ENCODE results near the gene GPR183. TPM values are rescaled to one million over a fixed set of nuclear protein-coding genes. Genes with fewer than 3 reads are reported as not detected.

GPR183 gene
- total RNA-seq, 1 experiment from 2014 or later = 0.11 TPM

- Histone ChIP-seq H3K36me3 (ENCODE audit: insufficient read depth, low read length) (peaks cover 2% of the 10 kb centered on the region; the same call in 1 of the 2 replicates), H3K27me3 (ENCODE audit: low read length) (no peaks in the 10 kb centered on the region), H3K9me3 (ENCODE audit: low read length) (no peaks in the 10 kb centered on the region), H3K9me2 (replicated peaks; ENCODE audit: insufficient read depth, low read length) (no peaks in the 10 kb centered on the region), H2AFZ (ENCODE audit: low read length) (no peak overlapping the region), H4K20me1 (ENCODE audit: insufficient read depth, low read depth, low read length) (no peaks in the 10 kb centered on the region), H3K79me2 (ENCODE audit: low read length) (no peaks in the 10 kb centered on the region; the same call in 1 of the 2 replicates), H3K4me1 (ENCODE audit: low read length) (peaks cover 38% of the 10 kb centered on the region), H3K27ac (ENCODE audit: low read length) (no peak overlapping the region), H3K4me3 (ENCODE audit: low read length) (no peak overlapping the region), H3K9ac (ENCODE audit: low read length) (no peak overlapping the region), H3K4me2 (ENCODE audit: low read depth, low read length, poor library complexity, severe bottlenecking) (no peak overlapping the region)
- no peak for DNase-seq
Observed at GRCh38 chr13:99344610-99345208, 37.5 kb upstream of the GPR183 start.

- Histone ChIP-seq H3K4me3 (ENCODE audit: low read length) (no peak overlapping the region), H3K27ac (ENCODE audit: low read length) (no peak overlapping the region), H4K20me1 (ENCODE audit: insufficient read depth, low read depth, low read length) (no peaks in the 10 kb centered on the region), H3K4me2 (ENCODE audit: low read depth, low read length, poor library complexity, severe bottlenecking) (no peak overlapping the region), H2AFZ (ENCODE audit: low read length) (no peak overlapping the region), H3K9me3 (ENCODE audit: low read length) (no peaks in the 10 kb centered on the region), H3K9me2 (replicated peaks; ENCODE audit: insufficient read depth, low read length) (no peaks in the 10 kb centered on the region), H3K4me1 (ENCODE audit: low read length) (peaks cover 37% of the 10 kb centered on the region), H3K9ac (ENCODE audit: low read length) (no peak overlapping the region), H3K36me3 (ENCODE audit: insufficient read depth, low read length) (peaks cover 2% of the 10 kb centered on the region; the same call in 1 of the 2 replicates), H3K27me3 (ENCODE audit: low read length) (no peaks in the 10 kb centered on the region), H3K79me2 (ENCODE audit: low read length) (peaks cover 4% of the 10 kb centered on the region; the same call in 1 of the 2 replicates)
- DNase-seq = no peak
Observed at GRCh38 chr13:99342723-99343315, 35.6 kb upstream of the GPR183 start.

GRCh38 chr13:99341969-99342722 is 34.9 kb upstream of the GPR183 start:
- H3K4me3 ChIP-seq (ENCODE audit: low read length) = no peak overlapping the region
- no peaks in the 10 kb centered on the region for H3K27me3 ChIP-seq (ENCODE audit: low read length)
- H3K27ac ChIP-seq (ENCODE audit: low read length) = no peak overlapping the region
- peaks cover 2% of the 10 kb centered on the region; the same call in 1 of the 2 replicates for H3K36me3 ChIP-seq (ENCODE audit: insufficient read depth, low read length)
- H3K9ac ChIP-seq (ENCODE audit: low read length) = no peak overlapping the region
- H3K4me2 ChIP-seq (ENCODE audit: low read depth, low read length, poor library complexity, severe bottlenecking) = no peak overlapping the region
- H2AFZ ChIP-seq (ENCODE audit: low read length) = no peak overlapping the region
- no peaks in the 10 kb centered on the region for H3K9me2 ChIP-seq (replicated peaks; ENCODE audit: insufficient read depth, low read length)
- peaks cover 37% of the 10 kb centered on the region for H3K4me1 ChIP-seq (ENCODE audit: low read length)
- peaks cover 8% of the 10 kb centered on the region; the same call in 1 of the 2 replicates for H3K79me2 ChIP-seq (ENCODE audit: low read length)
- no peaks in the 10 kb centered on the region for H3K9me3 ChIP-seq (ENCODE audit: low read length)
- no peak for DNase-seq
- no peaks in the 10 kb centered on the region for H4K20me1 ChIP-seq (ENCODE audit: insufficient read depth, low read depth, low read length)

GRCh38 chr13:99340638-99341037 is 33.4 kb upstream of the GPR183 start:
- H4K20me1 ChIP-seq (ENCODE audit: insufficient read depth, low read depth, low read length) = no peaks in the 10 kb centered on the region
- no peak overlapping the region for H3K4me2 ChIP-seq (ENCODE audit: low read depth, low read length, poor library complexity, severe bottlenecking)
- peaks cover 8% of the 10 kb centered on the region; the same call in 1 of the 2 replicates for H3K79me2 ChIP-seq (ENCODE audit: low read length)
- H3K9me2 ChIP-seq (replicated peaks; ENCODE audit: insufficient read depth, low read length) = no peaks in the 10 kb centered on the region
- peak overlapping the region; percentile 23; the same call in 1 of the 2 replicates for H3K27ac ChIP-seq (ENCODE audit: low read length)
- H3K9me3 ChIP-seq (ENCODE audit: low read length) = no peaks in the 10 kb centered on the region
- H3K4me3 ChIP-seq (ENCODE audit: low read length) = no peak overlapping the region
- DNase-seq = no peak
- no peak overlapping the region for H3K9ac ChIP-seq (ENCODE audit: low read length)
- peaks cover 2% of the 10 kb centered on the region; the same call in 1 of the 2 replicates for H3K36me3 ChIP-seq (ENCODE audit: insufficient read depth, low read length)
- H2AFZ ChIP-seq (ENCODE audit: low read length) = no peak overlapping the region
- no peaks in the 10 kb centered on the region for H3K27me3 ChIP-seq (ENCODE audit: low read length)
- peaks cover 41% of the 10 kb centered on the region for H3K4me1 ChIP-seq (ENCODE audit: low read length)

GRCh38 chr13:99339736-99340397 is 32.7 kb upstream of the GPR183 start:
- Histone ChIP-seq H3K79me2 (ENCODE audit: low read length) (peaks cover 8% of the 10 kb centered on the region; the same call in 1 of the 2 replicates), H3K4me3 (ENCODE audit: low read length) (no peak overlapping the region), H3K9ac (ENCODE audit: low read length) (no peak overlapping the region), H3K4me1 (ENCODE audit: low read length) (peaks cover 49% of the 10 kb centered on the region), H3K36me3 (ENCODE audit: insufficient read depth, low read length) (peaks cover 2% of the 10 kb centered on the region; the same call in 1 of the 2 replicates), H3K27me3 (ENCODE audit: low read length) (no peaks in the 10 kb centered on the region), H3K27ac (ENCODE audit: low read length) (no peak overlapping the region), H2AFZ (ENCODE audit: low read length) (no peak overlapping the region), H3K4me2 (ENCODE audit: low read depth, low read length, poor library complexity, severe bottlenecking) (no peak overlapping the region), H3K9me2 (replicated peaks; ENCODE audit: insufficient read depth, low read length) (no peaks in the 10 kb centered on the region), H3K9me3 (ENCODE audit: low read length) (no peaks in the 10 kb centered on the region), H4K20me1 (ENCODE audit: insufficient read depth, low read depth, low read length) (no peaks in the 10 kb centered on the region)
- no peak for DNase-seq

GRCh38 chr13:99339230-99339721 is 32.1 kb upstream of the GPR183 start:
- H3K4me3 ChIP-seq (ENCODE audit: low read length) = no peak overlapping the region
- H4K20me1 ChIP-seq (ENCODE audit: insufficient read depth, low read depth, low read length) = no peaks in the 10 kb centered on the region
- H3K27me3 ChIP-seq (ENCODE audit: low read length) = no peaks in the 10 kb centered on the region
- H3K9me3 ChIP-seq (ENCODE audit: low read length) = no peaks in the 10 kb centered on the region
- H3K9ac ChIP-seq (ENCODE audit: low read length) = no peak overlapping the region
- peaks cover 55% of the 10 kb centered on the region for H3K4me1 ChIP-seq (ENCODE audit: low read length)
- peaks cover 8% of the 10 kb centered on the region; the same call in 1 of the 2 replicates for H3K79me2 ChIP-seq (ENCODE audit: low read length)
- no peak for DNase-seq
- H3K27ac ChIP-seq (ENCODE audit: low read length) = no peak overlapping the region; the same call in 1 of the 2 replicates
- peaks cover 2% of the 10 kb centered on the region; the same call in 1 of the 2 replicates for H3K36me3 ChIP-seq (ENCODE audit: insufficient read depth, low read length)
- no peaks in the 10 kb centered on the region for H3K9me2 ChIP-seq (replicated peaks; ENCODE audit: insufficient read depth, low read length)
- no peak overlapping the region for H2AFZ ChIP-seq (ENCODE audit: low read length)
- H3K4me2 ChIP-seq (ENCODE audit: low read depth, low read length, poor library complexity, severe bottlenecking) = no peak overlapping the region

- H3K4me2 ChIP-seq (ENCODE audit: low read depth, low read length, poor library complexity, severe bottlenecking) = peak overlapping the region; percentile 77
- H3K9ac ChIP-seq (ENCODE audit: low read length) = peak overlapping the region; percentile 56
- no peaks in the 10 kb centered on the region for H3K9me3 ChIP-seq (ENCODE audit: low read length)
- H3K4me1 ChIP-seq (ENCODE audit: low read length) = peaks cover 82% of the 10 kb centered on the region
- H3K36me3 ChIP-seq (ENCODE audit: insufficient read depth, low read length) = no peaks in the 10 kb centered on the region
- H4K20me1 ChIP-seq (ENCODE audit: insufficient read depth, low read depth, low read length) = no peaks in the 10 kb centered on the region
- peak overlapping the region; percentile 53 for H3K4me3 ChIP-seq (ENCODE audit: low read length)
- no peaks in the 10 kb centered on the region for H3K9me2 ChIP-seq (replicated peaks; ENCODE audit: insufficient read depth, low read length)
- peaks cover 11% of the 10 kb centered on the region; the same call in 1 of the 2 replicates for H3K79me2 ChIP-seq (ENCODE audit: low read length)
- peak; percentile 93 for DNase-seq
- H2AFZ ChIP-seq (ENCODE audit: low read length) = no peak overlapping the region
- H3K27ac ChIP-seq (ENCODE audit: low read length) = peak overlapping the region; percentile 95
- no peaks in the 10 kb centered on the region for H3K27me3 ChIP-seq (ENCODE audit: low read length)
Observed at GRCh38 chr13:99335603-99336002, 28.4 kb upstream of the GPR183 start.
